AG04449 (cell line): Measurements from ENCODE around the gene SAMD14.

ENCODE experiments used
- CTCF ChIA-PET: fragments of 350-600 bp; formaldehyde crosslinking; extraction: SDS; loops from one replicate; lab custom pipeline; 2021; ENCODE audit warnings: antibody characterized with exemption; lab: Yijun Ruan, JAX
- POLR2A ChIA-PET: fragments of 400-600, 350-600 bp; formaldehyde crosslinking; extraction: SDS; loops from one replicate; lab custom pipeline; 2020; ENCODE audit warnings: antibody characterized with exemption, inconsistent platforms; lab: Yijun Ruan, JAX
- DNase-seq: peaks from one replicate; pipeline ENCODE4 v3.0.0-alpha.2; 2010; ENCODE audit warnings: low read depth, low spot score
- H3K4me3 ChIP-seq: 2 replicates; pipeline ENCODE4 v1.5.1; 2011; ENCODE audit warnings: low read depth, mild to moderate bottlenecking, control low read depth, low read length
- CTCF ChIP-seq: IDR thresholded peaks from one replicate; pipeline ENCODE4 v1.5.1; 2011; ENCODE audit warnings: mild to moderate bottlenecking, moderate library complexity, low read length, control low read depth, inconsistent platforms; ENCODE audit not compliant: insufficient read depth; ENCODE audit errors: missing control alignments

Gene SAMD14

GRCh38 chr17:50076221-50076590, 53.8 kb downstream of the SAMD14 start:
- DNase-seq, result no peak
- POLR2A ChIA-PET, result no interaction called here
- H3K4me3 ChIP-seq, result no peak overlapping the region
- TF ChIP-seq CTCF, result no peak
- CTCF ChIA-PET, result interaction anchor here (1.2 to 10.8 kb wide), 6 partner anchors 11 to 80 kb away, joined by 3 to 93 read pairs (median 30); partner anchors contain the start of gene PDK2

GRCh38 chr17:50075446-50076032, 54.4 kb downstream of the SAMD14 start:
- TF ChIP-seq CTCF, result no peak
- no peak overlapping the region for H3K4me3 ChIP-seq
- ChIA-PET CTCF (interaction anchor here (0.7 to 10.8 kb wide), 7 partner anchors 12 to 86 kb away, joined by 3 to 93 read pairs (median 3); partner anchors contain the start of gene PDK2), POLR2A (no interaction called here)
- DNase-seq, result no peak

GRCh38 chr17:50074227-50074626, 55.7 kb downstream of the SAMD14 start:
- no peak overlapping the region for H3K4me3 ChIP-seq
- CTCF ChIA-PET, result interaction anchor here (1.9 to 10.8 kb wide), 5 partner anchors 13 to 47 kb away, joined by 5 to 91 read pairs (median 14); partner anchors contain the start of gene ITGA3
- DNase-seq, result no peak
- POLR2A ChIA-PET, result interaction anchor here (0.7 kb wide), 1 partner anchor 8 kb away, joined by 3 read pairs; no protein-coding TSS in a partner anchor
- TF ChIP-seq CTCF, result no peak

- ChIA-PET CTCF (interaction anchor here (0.7 to 10.8 kb wide), 7 partner anchors 9 to 45 kb away, joined by 3 to 91 read pairs (median 6); partner anchors contain the start of gene ITGA3), POLR2A (no interaction called here)
- no peak for TF ChIP-seq CTCF
- no peak for DNase-seq
- no peak overlapping the region for H3K4me3 ChIP-seq
Observed at GRCh38 chr17:50072925-50073324, 57.0 kb downstream of the SAMD14 start.

GRCh38 chr17:50072130-50072529, 57.8 kb downstream of the SAMD14 start:
- ChIA-PET POLR2A (interaction anchor here (0.9 kb wide), 1 partner anchor 16 kb away, joined by 3 read pairs; the partner anchor contains the start of gene ITGA3), CTCF (interaction anchor here (1.1 to 10.8 kb wide), 5 partner anchors 9 to 44 kb away, joined by 3 to 91 read pairs (median 14); no protein-coding TSS in a partner anchor)
- no peak for DNase-seq
- TF ChIP-seq CTCF, result no peak
- no peak overlapping the region for H3K4me3 ChIP-seq

GRCh38 chr17:50071692-50072091, 58.3 kb downstream of the SAMD14 start:
- no peak for DNase-seq
- ChIA-PET POLR2A (interaction anchor here (0.9 kb wide), 1 partner anchor 16 kb away, joined by 3 read pairs; the partner anchor contains the start of gene ITGA3), CTCF (interaction anchor here (0.9 to 2.9 kb wide), 3 partner anchors 10 to 22 kb away, joined by 3 to 14 read pairs (median 5); no protein-coding TSS in a partner anchor)
- TF ChIP-seq CTCF, result no peak
- H3K4me3 ChIP-seq, result no peak overlapping the region
